Measurements from ENCODE around the gene ADRM1. TPM values are rescaled to one million over a fixed set of nuclear protein-coding genes. Genes with fewer than 3 reads are reported as not detected.

Gene ADRM1
- total RNA-seq, 1 donor, result 81.3 TPM

GRCh38 chr20:62275219-62275618 is 27.6 kb upstream of the ADRM1 start:
- no peak for DNase-seq (ENCODE audit: low read depth)
- no peak overlapping the region for H3K4me3 ChIP-seq (ENCODE audit: low read depth, low read length)

GRCh38 chr20:62276439-62276838 is 26.4 kb upstream of the ADRM1 start:
- DNase-seq (ENCODE audit: low read depth), result no peak
- no peak for TF ChIP-seq CTCF (IDR thresholded peaks at IDR 0.05; ENCODE audit: insufficient read depth, low read length)
- H3K4me3 ChIP-seq (ENCODE audit: low read depth, low read length), result no peak overlapping the region

More at GRCh38 chr20:62275219-62275618, 27.6 kb upstream of the ADRM1 start:
- no peak for TF ChIP-seq CTCF (IDR thresholded peaks at IDR 0.05; ENCODE audit: insufficient read depth, low read length)

DNA sequence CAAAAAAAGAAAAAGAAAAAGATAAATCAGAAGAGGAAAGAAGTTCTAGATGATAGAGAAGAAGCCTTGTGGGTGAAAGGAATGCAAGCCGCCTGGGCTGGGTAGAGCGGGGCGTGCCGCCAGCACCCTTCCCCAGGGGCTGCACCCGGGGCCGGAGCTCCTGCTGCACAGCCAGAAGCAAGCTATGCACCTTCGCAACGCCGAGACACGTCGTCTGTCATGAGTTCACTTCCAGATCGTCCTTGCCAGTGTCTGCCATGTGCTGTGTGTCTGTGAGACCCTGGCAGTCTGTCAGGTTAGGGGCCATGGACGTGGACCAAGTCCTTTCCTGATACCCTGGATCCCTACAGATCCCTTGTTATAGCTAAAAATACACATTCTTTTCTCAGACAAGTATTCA is 25.5 kb upstream of the ADRM1 start:
- no peak for DNase-seq (ENCODE audit: low read depth)

DNA sequence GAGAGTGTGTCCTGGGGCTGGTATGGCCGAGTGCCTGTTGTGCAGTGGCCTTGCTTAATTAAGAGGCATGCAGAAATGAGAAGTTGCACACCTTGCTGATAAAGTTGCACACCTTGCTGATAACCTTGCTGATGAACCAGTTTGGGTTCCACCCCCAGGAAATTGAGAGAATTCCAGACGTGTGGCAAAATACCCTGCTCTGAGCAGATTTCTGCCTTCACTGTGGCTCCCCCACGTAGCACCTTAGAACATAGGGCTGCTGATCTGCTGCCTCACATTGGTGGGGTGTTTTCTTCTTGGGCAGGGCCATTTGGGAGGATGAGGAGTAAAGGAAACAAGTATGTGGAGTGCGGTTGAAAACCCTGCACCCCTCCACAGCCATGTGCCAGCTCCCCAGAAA is 22.5 kb upstream of the ADRM1 start:
- no peak overlapping the region for H3K4me3 ChIP-seq (ENCODE audit: low read depth, low read length)
- no peak for TF ChIP-seq CTCF (IDR thresholded peaks at IDR 0.05; ENCODE audit: insufficient read depth, low read length)
- DNase-seq (ENCODE audit: low read depth), result no peak

More for the DNA sequence above, 25.5 kb upstream of the ADRM1 start:
- TF ChIP-seq CTCF (IDR thresholded peaks at IDR 0.05; ENCODE audit: insufficient read depth, low read length), result no peak
- no peak overlapping the region for H3K4me3 ChIP-seq (ENCODE audit: low read depth, low read length)

- no peak for TF ChIP-seq CTCF (IDR thresholded peaks at IDR 0.05; ENCODE audit: insufficient read depth, low read length)
- H3K4me3 ChIP-seq (ENCODE audit: low read depth, low read length), result no peak overlapping the region
- DNase-seq (ENCODE audit: low read depth), result no peak
Observed at GRCh38 chr20:62281161-62281933, 21.4 kb upstream of the ADRM1 start.

GRCh38 chr20:62282103-62282502 is 20.7 kb upstream of the ADRM1 start:
- no peak for DNase-seq (ENCODE audit: low read depth)
- TF ChIP-seq CTCF (IDR thresholded peaks at IDR 0.05; ENCODE audit: insufficient read depth, low read length), result no peak
- no peak overlapping the region for H3K4me3 ChIP-seq (ENCODE audit: low read depth, low read length)

All from fibroblast of the aortic adventitia (primary cell).